ENCODE data around the gene C6orf52.
A peak's percentile ranks its signal among the peaks of the same experiment; 100 is the strongest.
"Not testable (repeated sequence)": the region's sequence is repeated elsewhere in the genome, so short reads cannot be mapped to it uniquely, and the experiment has no call there.

The C6orf52 gene

DNA sequence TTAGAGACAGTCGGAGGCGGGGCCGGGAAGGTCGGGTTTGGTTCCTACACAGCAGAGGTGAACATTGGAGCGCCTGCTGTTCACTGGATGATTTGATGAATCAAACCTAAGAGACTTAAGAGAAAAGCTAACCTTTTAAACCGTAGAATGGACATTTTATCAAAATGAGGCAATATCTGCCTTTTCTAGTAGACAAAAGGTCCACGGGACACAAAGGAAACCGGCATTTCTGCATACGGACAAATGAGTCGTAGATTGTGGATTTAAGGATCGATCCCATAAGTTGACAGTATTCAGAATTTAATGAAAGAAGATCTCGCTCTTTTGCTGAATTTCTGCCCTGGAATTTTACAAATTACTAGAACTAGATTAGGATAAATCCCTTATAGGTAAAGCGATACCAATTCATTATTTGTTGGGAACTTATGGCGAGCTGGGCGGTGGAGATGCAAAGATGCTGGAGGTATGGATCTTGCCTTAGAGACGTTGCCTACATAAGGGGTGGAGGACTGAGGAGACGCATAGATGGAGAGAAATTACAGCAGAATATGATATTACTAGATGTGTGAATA lies 756 bp upstream of the C6orf52 start:
- DNase-seq (ENCODE audit: low spot score), result no peak

DNA sequence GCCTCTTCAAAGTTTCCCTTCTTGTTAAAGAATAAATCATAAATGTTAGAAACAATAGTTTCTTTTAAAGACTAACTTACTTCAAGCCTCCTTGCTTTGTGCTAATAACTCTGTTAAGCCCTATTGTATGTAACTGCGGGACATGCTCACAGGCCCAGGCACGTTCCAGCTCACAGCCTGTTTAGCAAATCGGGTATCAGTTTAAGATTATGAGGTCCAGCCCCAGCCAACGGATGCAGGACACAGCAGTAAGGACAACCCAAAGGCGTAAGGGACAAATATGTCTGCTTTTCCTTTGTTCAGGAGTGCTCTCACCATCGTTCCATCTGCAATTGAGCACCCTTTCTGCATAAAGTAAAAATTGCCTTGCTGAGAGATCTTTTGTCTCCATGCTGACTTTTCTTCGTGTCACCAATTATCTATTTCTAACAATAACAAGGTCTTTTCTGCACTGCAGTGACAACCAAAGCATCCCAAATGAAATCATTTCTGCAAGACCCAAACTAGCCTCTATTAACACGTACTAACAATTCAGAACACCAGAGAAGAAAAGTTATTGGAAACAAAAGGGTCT lies 1.4 kb downstream of the C6orf52 start:
- DNase-seq (ENCODE audit: low spot score), result no peak

DNA sequence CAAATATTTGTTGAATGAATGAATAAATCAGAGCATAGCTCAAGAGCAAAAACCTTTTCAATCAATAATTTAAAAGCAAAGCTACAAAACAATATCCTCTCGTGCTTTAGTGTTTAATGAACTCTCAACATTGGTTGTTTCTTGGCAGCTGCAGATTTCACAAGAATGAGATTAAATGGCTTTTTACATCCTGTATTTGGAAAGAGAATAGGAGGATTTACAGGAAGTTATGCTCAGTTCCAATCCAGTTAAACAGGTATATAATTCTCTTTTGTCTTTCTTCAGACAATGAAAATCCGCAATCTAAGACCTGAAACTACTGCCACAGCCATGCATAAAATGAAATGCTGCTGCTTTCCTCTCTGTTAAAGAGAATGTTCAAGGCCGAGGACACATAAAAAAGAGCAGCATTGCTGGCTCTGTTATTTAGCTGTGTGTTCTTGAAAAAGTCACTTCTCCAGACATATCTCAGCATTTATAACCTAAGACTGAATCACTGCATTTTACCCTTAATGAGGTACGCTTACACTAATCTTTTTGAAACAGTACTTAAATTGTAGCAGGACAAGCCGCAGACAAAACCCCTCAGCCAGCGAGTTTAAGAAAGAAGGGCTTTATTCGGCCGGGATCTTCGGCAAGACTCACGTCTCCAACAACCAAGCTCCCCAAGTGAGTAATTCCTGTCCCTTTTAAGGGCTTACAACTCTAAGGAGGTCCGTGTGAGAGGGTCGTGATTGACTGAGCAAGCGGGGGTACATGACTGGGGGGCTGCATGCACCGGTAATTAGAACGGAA lies 3.6 kb downstream of the C6orf52 start:
- DNase-seq (ENCODE audit: low spot score), result no peak

DNA sequence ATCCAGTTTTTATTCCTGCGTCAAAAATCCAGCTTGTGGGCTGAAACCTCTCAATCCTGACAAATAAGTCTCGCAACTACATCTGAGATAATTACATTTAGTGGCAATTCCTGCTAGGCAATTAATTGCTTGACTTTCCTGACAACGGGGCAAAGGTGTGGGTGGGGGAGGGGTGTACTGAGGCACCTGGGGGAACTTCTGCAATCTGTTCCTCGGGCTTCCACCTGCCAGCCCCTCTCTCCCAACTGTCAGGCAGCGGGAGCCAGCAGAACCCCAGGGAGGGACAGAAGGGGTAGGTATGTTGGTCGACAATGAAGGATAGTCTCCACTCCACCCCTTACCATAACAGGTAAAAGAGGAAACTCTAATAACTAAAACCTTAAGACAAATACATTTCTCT lies 6.8 kb downstream of the C6orf52 start:
- DNase-seq (ENCODE audit: low spot score), result no peak

DNA sequence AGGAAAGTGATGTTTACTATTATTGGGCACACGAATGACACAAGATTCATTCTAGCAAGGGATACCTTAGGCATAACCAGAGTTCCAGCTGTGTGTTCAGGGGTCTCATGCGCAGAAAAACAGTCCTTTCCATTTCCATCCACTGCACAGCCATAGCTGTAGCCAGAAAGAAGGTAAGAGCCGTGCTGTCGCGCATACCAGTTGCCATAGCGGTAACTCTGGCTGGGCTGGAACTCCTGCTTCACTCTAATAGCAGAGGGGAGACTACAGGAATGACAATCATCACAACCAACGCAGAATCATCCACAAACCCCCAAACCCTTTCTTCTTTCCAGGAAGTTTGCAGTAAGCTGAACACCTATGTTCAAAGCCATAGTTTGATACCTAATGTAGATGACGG lies 7.5 kb downstream of the C6orf52 start:
- no peak for DNase-seq (ENCODE audit: low spot score)

DNA sequence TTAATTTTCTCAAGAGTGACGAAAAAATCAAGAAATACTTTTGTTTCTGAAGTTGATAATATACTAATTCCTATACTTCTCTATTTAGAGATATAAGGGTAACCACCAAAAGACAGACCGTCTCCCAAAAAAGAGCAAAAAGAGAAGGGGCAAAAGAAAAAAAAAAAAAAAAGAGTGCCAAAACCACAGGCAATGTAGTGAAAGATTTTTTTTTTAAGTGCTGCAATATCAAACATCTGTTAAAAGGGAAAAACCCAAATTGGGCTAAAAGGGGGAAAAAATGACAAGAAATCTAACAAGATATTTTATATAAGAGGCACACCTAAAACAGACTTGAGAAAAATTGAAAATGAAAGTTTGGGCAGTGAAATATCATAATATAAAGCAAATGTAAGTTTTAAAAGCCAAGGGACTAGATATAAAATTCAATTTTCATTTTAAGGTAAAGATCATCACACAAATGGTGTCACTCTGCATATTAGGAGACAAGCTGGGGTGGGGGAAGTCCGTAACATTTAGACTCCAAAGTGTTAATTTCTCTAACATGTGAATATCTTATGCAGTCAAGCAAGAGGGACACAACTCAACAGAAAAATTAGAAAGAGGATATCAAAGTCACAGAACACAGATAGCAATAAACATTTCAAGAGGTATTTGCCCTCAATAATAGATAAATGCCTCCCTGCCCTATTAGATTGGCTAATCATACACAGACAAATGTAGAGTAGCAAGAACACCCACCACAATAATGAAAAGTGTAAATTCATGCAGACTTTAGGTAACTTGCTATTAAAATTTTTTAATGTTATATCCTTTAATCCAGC lies 9.1 kb downstream of the C6orf52 start:
- no peak for DNase-seq (ENCODE audit: low spot score)

DNA sequence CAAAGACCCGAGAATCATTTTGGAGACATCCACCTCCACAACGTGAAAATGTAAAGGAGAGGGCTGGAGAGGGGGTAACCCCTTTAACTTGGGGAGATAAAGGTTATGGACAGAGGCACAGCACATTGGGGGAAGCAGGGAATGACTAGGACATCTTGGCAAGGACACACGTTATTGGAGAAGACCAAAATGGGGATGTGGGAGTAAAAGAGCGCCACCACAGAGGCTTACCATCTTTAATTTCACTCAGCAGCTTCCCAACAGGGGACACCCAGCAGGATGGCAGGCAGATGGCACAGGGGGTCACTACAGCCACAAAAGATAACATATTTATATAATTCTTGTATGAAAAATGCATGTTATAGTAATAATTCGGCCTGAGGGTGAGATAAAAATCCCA lies 9.8 kb downstream of the C6orf52 start:
- no peak for DNase-seq (ENCODE audit: low spot score)

DNA sequence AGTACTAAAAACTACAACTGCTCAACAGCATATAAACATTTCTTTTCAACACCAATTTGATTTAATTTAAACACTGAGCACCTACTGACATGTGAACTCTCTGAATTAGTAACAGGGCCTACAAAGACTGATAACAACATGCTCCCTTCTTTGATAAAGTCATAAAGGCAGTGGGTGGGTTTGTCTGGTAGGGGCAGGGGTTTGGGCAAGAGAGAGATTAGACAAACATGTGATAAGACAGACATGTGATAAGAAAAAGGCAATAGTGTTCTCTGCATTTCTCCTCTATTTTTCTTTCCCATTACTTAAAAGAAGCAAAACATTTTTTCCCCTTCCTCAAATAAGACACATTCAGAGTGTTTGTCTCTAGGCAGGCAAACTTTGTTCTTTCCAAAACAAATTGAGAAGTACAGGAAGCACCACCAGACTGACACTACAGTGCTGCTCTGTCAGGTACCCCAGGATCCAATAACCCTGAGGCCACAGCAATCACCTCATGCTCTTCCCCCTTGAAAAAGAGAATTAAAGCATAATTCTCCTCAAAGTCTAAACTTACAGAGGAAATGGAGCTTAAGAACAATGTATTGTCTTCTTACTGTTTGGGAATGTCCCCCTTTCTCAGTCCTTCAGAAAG lies 11.9 kb downstream of the C6orf52 start:
- DNase-seq (ENCODE audit: low spot score), result no peak

DNA sequence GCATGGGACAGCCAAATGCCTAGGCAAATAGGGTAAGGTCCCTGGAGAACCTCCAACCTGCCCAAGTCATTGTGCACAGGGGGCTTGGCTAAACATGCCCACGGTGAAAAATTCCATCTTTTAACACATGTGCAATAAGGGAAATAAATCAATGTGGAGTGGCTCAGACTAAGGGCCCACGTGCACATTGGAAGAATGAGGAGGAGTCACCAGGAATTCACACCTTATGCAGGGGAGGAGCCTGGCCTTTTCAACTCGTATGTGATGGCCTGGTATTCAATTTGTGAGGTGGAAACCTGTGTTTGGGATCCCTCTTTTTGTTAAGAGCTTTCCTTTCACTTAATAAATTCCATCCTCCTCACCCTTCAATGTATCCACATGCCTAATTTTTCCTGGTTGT lies 12.6 kb downstream of the C6orf52 start:
- DNase-seq (ENCODE audit: low spot score), result no peak

DNA sequence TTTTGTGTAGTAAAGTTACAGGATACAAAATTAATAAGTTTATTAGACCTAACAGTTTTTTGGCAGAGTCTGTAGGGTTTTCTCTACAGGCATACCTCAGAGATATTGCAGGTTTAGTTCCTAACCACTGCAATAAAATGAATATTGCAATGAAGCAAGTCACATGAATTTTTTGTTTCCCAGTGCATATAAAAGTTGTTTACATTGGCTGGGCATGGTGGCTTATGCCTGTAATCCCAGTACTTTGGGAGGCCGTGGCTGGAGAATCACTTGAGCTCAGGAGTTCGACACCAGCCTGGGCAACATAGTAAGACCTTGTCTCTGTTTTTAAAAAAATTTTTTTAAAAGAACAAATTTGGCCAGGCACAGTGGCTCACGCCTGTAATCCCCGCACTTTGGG lies 16.0 kb downstream of the C6orf52 start:
- no peak for DNase-seq (ENCODE audit: low spot score)

DNA sequence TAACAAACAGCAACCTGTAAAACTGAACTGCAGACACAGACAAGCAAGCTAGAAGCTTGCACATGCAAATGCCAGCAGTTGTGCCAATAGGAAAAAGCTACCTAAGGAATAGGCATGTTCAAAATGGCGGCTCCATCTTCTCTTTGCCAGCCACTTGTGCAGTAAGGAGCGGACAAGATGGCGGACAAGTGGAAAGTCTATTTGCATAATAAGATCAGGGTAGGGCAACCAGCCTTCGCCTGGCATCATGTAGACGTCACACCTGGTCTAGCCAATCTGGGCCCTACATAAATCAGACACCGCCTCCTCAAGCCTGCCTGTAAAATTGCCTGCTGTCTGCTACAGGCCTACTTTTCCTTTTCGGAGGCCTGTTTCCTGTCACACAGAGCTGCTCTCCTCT lies 18.0 kb downstream of the C6orf52 start:
- DNase-seq (ENCODE audit: low spot score), result no peak

DNA sequence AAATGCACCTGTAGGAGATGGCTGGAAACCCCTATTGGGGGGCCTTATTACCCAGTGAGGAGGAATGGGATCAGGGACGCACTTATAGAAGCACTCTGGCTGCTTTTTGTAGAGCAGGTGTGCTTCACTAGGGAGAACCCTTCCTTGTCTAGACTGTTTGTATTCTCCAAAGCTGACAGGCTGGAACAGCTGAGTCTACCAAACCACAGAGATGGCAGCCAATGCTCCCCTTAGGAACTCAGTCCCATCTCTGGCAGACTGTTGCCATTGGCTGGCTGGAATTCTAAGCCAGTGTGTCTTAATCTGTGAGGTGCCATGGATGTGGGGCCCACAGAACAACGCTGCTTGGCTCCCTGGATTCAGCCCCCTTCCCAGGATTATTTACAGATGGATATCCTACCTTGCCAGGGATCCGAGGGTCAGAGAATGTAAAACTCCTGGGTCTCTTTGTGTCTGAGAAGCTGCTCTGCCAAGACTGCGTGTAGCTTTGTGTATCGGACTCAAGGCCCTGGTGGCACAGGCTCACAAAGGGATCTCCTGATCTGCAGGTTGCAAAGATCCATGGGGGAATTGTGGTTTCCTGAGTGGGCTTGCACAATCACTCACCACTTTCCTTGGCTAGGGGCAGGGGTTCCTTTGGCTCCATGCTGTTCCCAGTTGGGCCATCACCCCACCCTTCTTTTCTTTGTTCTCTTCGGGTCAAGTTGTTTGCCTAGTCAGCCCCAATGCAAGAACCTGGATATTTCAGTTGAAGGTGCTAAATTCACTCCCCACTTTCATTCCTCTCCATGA lies 26.1 kb downstream of the C6orf52 start:
- no peak for DNase-seq (ENCODE audit: low spot score)

DNA sequence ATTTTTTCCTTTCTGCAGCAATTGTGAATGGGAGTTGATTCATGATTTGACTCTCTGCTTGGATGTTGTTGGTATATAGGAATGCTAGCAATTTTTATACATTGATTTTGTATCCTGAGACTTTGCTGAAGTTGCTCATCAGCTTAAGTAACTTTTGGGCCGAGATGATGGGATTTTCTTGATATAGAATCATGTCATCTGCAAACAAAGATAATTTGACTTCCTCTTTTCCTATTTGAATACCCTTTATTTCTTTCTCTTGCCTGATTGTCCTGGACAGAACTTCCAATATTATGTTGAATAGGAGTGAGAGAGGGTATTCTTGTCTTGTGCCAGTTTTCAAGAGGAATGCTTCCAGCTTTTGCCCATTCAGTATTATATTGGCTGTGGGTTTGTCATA lies 28.8 kb downstream of the C6orf52 start:
- DNase-seq (ENCODE audit: low spot score), result not testable (repeated sequence)

DNA sequence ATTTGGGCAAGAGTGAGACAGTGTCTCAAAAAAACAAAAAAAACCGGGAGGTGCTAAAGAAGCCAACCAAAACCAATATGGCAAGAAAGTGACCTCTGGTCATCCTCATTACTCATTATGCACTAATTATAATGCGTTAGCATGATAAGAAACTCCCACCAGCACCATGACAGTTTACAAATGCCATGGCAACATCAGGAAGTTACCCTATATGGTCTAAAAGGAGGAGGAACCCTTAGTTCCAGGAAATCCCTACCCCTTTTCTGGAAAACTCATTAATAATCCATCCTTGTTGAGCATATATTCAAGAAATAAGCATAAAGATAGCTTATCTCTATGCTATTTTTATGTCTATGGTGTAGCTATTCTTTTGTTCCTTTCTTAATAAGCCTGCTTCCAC lies 31.7 kb downstream of the C6orf52 start:
- no peak for DNase-seq (ENCODE audit: low spot score)

DNA sequence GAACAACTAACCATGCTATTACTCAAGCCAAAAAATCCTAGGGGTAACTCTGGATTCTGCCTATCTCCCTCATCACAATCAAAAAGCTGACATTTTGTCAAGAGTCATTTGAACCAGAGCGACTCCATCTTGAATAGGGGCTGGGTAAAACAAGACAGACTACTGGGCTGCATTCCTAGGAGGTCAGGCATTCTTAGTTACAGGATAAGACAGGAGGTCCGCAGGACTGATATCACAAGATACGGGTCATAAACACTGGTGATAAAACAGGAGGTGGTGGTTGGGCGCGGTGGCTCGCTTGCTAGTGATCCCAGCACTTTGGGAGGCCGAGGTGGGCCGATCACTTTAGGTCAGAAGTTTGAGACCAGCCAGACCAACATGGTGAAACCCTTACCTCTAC lies 32.2 kb downstream of the C6orf52 start:
- no peak for DNase-seq (ENCODE audit: low spot score)

DNA sequence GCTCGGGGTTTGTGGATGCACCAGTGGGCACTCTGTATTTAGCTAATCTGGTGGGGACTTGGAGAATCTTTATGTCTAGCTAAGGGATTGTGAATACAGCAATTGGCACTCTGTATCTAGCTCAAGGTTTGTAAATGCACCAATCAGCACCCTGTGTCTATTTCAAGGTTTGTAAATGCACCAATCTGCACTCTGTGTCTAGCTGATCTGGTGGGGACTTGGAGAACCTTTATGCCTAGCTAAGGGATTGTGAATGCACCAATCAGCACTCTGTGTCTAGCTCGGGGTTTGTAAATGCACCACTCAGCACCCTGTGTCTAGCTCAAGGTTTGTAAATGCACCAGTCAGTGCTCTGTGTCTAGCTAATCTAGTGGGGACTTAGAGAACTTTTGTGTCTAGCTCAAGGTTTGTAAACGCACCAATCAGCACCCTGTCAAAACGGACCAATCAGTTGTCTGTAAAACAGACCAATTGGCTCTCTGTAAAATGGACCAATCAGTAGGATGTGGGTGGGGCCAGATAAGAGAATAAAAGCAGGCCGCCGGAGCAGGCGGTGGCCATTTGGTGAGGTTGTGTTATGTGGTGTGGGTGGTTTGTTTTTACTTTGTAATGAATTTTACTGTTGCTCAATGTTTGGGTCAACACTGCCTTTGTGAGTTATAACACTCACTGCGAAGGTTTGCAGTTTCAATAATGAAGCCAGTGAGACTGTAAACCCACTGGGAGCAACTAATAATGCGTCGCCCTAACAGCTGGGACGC lies 33.8 kb downstream of the C6orf52 start:
- not testable (repeated sequence) for DNase-seq (ENCODE audit: low spot score)

DNA sequence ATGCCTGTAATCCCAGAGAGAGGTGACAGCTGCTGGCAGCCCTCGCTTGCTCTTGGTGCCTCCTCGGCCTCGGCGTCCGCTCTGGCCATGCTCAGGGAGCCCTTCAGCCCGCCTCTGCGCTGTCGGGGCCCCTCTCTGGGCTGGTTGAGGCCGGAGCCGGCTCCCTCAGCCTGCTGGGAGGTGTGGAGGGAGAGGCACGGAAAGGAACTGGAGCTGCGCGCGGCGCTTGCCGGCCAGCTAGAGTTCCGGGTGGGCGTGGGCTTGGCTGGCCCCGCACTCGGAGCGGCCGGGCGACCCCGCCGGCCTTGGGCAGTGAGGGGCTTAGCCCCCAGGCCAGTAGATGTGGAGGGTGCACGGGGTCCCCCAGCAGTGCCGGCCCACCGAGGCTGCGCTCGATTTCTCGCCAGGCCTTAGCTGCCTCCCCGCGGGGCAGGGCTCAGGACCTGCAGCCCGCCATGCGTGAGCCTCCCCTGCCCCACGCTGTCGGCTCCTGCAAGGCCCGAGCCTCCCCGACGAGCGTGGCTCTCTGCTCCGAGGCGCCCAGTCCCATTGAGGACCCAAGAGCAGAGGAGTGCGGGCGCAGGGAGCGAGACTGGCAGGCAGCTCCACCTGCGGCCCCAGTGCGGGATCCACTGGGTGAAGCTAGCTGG lies 34.6 kb downstream of the C6orf52 start:
- no peak for DNase-seq (ENCODE audit: low spot score)

DNA sequence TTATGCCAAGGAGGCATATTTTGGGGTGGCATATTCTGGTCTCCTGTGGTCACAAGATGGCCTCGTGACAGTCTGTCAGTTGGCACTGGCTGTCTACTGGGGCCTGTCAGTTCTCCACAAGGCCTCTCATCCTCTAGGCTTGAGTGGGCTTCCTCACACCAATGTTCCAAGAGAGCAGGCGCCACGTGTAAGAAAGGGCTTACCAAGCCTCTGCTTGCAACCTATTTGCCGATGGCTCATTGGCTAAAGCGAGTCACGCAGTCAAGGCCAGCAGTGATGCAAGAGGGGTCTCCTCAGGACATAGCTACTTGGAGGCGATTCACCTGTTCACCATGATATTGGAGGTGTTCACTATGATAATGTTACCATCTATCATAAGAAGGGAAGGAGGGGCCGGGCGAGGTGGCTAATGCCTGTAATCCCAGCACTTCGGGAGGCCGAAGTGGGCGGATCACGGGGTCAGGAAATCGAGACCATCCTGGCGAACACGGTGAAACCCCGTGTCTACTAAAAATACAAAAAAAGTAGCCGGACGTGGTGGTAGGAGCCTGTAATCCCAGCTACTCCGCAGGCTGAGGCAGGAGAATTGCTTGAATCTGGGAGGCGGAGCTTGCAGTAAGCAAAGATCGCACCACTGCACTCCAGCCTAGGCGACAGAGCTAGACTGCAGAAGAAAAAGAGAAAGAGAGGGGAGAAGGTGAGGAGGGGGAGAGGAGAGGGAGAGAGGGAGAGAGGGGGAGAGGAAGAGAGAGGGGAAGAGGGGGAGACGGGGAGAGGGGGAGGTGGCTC lies 35.3 kb downstream of the C6orf52 start:
- DNase-seq (ENCODE audit: low spot score), result no peak

DNA sequence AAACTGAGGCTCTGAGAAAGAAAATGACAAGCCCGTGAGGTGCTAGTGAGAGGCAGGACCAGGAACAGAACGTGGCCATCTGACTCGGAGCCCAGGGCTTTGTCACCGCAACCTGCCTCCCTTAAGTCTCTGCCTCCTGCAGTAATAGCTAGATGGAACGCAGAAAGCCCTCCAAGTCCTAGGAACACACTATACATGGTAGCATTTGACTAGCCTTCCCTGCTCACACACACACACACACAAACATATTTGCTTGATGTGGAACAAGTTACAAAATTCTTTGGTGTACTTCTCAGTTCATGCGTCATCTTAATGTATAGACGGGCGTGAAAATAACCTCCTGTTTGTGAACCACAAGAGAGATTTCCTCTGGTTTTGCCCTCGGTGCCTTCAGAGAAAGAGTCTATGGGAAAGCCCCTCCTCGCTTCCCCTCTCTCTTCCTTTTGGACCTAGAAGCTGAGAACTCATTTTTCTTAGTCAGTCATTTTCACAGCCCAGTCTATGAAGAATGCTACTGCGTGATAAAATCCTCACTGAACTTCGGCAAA lies 38.8 kb downstream of the C6orf52 start:
- DNase-seq (ENCODE audit: low spot score), result peak; percentile 39

Measured in CD4-positive, alpha-beta T cell treated with Interleukin-2 at 100 ng/mL for 4 hours (primary cell).